ENCODE measurements around the gene TEX35.

DNA sequence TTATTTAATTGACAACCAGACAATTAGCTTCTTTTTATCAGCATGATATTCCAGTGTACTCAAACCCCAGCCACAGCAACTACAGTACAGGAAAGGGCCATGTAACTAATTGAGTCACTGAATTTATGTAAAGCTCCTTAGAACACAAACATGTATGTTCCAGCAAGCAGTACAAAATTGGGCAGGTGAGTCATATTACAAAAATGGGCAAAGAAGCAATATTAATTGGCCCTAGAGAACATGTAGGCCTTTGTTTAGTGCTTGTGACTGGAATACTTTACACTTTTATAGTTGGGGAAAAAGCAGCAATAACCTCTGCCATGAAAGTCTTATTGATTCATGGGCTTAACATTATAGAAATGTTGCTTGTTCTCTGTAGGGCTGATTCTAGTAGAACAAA is 47.9 kb upstream of the TEX35 start:
- TF ChIP-seq, protein P1, sequence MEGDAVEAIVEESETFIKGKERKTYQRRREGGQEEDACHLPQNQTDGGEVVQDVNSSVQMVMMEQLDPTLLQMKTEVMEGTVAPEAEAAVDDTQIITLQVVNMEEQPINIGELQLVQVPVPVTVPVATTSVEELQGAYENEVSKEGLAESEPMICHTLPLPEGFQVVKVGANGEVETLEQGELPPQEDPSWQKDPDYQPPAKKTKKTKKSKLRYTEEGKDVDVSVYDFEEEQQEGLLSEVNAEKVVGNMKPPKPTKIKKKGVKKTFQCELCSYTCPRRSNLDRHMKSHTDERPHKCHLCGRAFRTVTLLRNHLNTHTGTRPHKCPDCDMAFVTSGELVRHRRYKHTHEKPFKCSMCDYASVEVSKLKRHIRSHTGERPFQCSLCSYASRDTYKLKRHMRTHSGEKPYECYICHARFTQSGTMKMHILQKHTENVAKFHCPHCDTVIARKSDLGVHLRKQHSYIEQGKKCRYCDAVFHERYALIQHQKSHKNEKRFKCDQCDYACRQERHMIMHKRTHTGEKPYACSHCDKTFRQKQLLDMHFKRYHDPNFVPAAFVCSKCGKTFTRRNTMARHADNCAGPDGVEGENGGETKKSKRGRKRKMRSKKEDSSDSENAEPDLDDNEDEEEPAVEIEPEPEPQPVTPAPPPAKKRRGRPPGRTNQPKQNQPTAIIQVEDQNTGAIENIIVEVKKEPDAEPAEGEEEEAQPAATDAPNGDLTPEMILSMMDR (IDR thresholded peaks at IDR 0.05 in 2 of 3, conservative IDR thresholded peaks at IDR 0.05 in 1 of 3; ENCODE audit: borderline replicate concordance in 1 of 3, insufficient read depth in 1 of 3, low read depth in 2 of 3, low read length in 2 of 3), result no peak
- no peak for TF ChIP-seq SIN3A (IDR thresholded peaks at IDR 0.05; ENCODE audit: low read depth)
- no peak for TF ChIP-seq YY1 (IDR thresholded peaks at IDR 0.05; ENCODE audit: extremely low read depth, insufficient replicate concordance, low read depth, low read length)
- no peak for TF ChIP-seq POLR2AphosphoS5 (IDR thresholded peaks at IDR 0.05; ENCODE audit: low read depth, low read length)
- TF ChIP-seq CEBPB (IDR thresholded peaks at IDR 0.05; ENCODE audit: low read depth), result no peak
- TF ChIP-seq, protein P2, sequence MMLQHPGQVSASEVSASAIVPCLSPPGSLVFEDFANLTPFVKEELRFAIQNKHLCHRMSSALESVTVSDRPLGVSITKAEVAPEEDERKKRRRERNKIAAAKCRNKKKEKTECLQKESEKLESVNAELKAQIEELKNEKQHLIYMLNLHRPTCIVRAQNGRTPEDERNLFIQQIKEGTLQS (IDR thresholded peaks at IDR 0.05), result no peak
- no peak for TF ChIP-seq ELF1 (IDR thresholded peaks at IDR 0.05; ENCODE audit: borderline replicate concordance, low read depth)
